Trophoblast cell (in vitro differentiated cells and primary cell): ENCODE data around the gene METTL5.
"Not testable (repeated sequence)": the region's sequence is repeated elsewhere in the genome, so short reads cannot be mapped to it uniquely, and the experiment has no call there.

Experiments used
- DNase-seq, 2 donors: peaks; one replicate each; pipeline ENCODE4 v3.0.0-alpha.2; 2016
- H2AFZ ChIP-seq: 2 replicates; pipeline ENCODE4 v1.6.1; 2013; ENCODE audit warnings: low read length, moderate library complexity, mild to moderate bottlenecking; ENCODE audit not compliant: insufficient read depth, poor library complexity
- H2AK5ac ChIP-seq: 2 replicates; pipeline ENCODE4 v1.6.1; 2013; ENCODE audit warnings: mild to moderate bottlenecking, low read length
- H2BK120ac ChIP-seq: 2 replicates; pipeline ENCODE4 v1.6.1; 2013; ENCODE audit warnings: low read length, mild to moderate bottlenecking, moderate library complexity; ENCODE audit not compliant: insufficient read depth, poor library complexity
- H2BK12ac ChIP-seq: 2 replicates; pipeline ENCODE4 v1.6.1; 2013; ENCODE audit warnings: mild to moderate bottlenecking, low read length, moderate library complexity
- H2BK5ac ChIP-seq: 2 replicates; pipeline ENCODE4 v1.6.1; 2013; ENCODE audit warnings: low read length, low read depth, moderate library complexity, mild to moderate bottlenecking; ENCODE audit not compliant: poor library complexity
- H3K14ac ChIP-seq: 2 replicates; pipeline ENCODE4 v1.6.1; 2013; ENCODE audit warnings: mild to moderate bottlenecking, low read length
- H3K18ac ChIP-seq: 2 replicates; pipeline ENCODE4 v1.6.1; 2013; ENCODE audit warnings: mild to moderate bottlenecking, low read length
- H3K23ac ChIP-seq: 2 replicates; pipeline ENCODE4 v1.6.1; 2013; ENCODE audit warnings: low read length
- H3K27ac ChIP-seq: 2 replicates; pipeline ENCODE4 v1.5.1; 2013; ENCODE audit warnings: low read depth, mild to moderate bottlenecking, inconsistent platforms, low read length, moderate library complexity
- H3K27me3 ChIP-seq: 2 replicates; pipeline ENCODE4 v1.6.1; 2013; ENCODE audit warnings: inconsistent platforms, mild to moderate bottlenecking, low read length, moderate library complexity; ENCODE audit not compliant: insufficient read depth
- H3K36me3 ChIP-seq, 2 experiments: 1 replicate in 1 of 2; 2 replicates in 1 of 2; pipeline ENCODE4 v1.6.1; 2013; ENCODE audit warnings: low read length in 2 of 2, mild to moderate bottlenecking in 2 of 2, moderate library complexity in 1 of 2; ENCODE audit not compliant: insufficient read depth in 2 of 2, control insufficient read depth in 1 of 2
- H3K4ac ChIP-seq: 2 replicates; pipeline ENCODE4 v1.6.1; 2013; ENCODE audit warnings: low read depth, mild to moderate bottlenecking, low read length, moderate library complexity
- H3K4me1 ChIP-seq, 2 experiments: 1 replicate in 1 of 2; 2 replicates in 1 of 2; pipeline ENCODE4 v1.6.1; 2013; ENCODE audit warnings: low read length in 2 of 2, mild to moderate bottlenecking in 2 of 2, moderate library complexity in 1 of 2; ENCODE audit not compliant: insufficient read depth in 2 of 2, control insufficient read depth in 1 of 2
- H3K4me2 ChIP-seq: 2 replicates; pipeline ENCODE4 v1.6.1; 2013; ENCODE audit warnings: inconsistent platforms, mild to moderate bottlenecking, low read length, moderate library complexity
- H3K4me3 ChIP-seq: 2 replicates; pipeline ENCODE4 v1.5.1; 2013; ENCODE audit warnings: mild to moderate bottlenecking, low read depth, low read length, inconsistent platforms
- H3K79me1 ChIP-seq: one replicate; pipeline ENCODE4 v1.6.1; 2013; ENCODE audit warnings: low read length
- H3K79me2 ChIP-seq: 2 replicates; pipeline ENCODE4 v1.6.1; 2013; ENCODE audit warnings: low read length, mild to moderate bottlenecking; ENCODE audit not compliant: control insufficient read depth, insufficient read depth, poor library complexity
- H3K9ac ChIP-seq: 2 replicates; pipeline ENCODE4 v1.6.1; 2013; ENCODE audit warnings: mild to moderate bottlenecking, low read length
- H3K9me3 ChIP-seq: 2 replicates; pipeline ENCODE4 v1.6.1; 2013; ENCODE audit warnings: low read depth, mild to moderate bottlenecking, control low read depth, inconsistent platforms, low read length; ENCODE audit not compliant: insufficient read depth
- H4K12ac ChIP-seq: 2 replicates; pipeline ENCODE4 v1.6.1; 2013; ENCODE audit warnings: low read depth, mild to moderate bottlenecking, low read length, moderate library complexity
- H4K8ac ChIP-seq: 2 replicates; pipeline ENCODE4 v1.6.1; 2013; ENCODE audit warnings: low read depth, mild to moderate bottlenecking, low read length, moderate library complexity
- H4K91ac ChIP-seq: one replicate; pipeline ENCODE4 v1.6.1; 2013; ENCODE audit warnings: low read depth, mild to moderate bottlenecking, low read length, moderate library complexity
- WGBS: extraction: QIAGEN DNeasy Blood & Tissue Kit; methylation state at CpG from one replicate; pipeline ENCODE4 v1.1.7; 2013; ENCODE audit warnings: missing lambda C conversion rate; ENCODE audit not compliant: insufficient read length, insufficient coverage; ENCODE audit errors: extremely low coverage; 5-methylcytosine and 5-hydroxymethylcytosine counted together

Gene METTL5

DNA sequence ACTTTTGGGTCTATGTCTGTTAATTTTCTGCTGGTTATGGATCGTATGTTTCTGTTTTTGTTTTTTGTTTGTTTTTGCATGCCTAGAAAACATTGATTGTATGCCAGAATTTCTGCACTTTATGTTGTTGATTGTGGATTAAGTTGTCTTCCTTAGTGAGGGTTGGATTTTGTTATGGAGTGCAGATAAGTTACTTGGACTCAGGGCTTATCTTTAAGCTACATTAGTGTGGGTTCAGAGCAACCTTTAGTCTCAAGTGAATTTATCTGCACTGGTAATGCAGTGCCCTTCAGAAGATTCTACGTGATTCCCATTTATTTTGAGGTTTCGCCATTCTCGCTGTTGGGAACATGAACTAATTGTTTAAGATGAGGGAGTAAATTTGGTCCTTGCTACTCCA, 35.4 kb upstream of the METTL5 start:
- no peak overlapping the region for H4K8ac ChIP-seq
- H3K27me3 ChIP-seq: no peaks in the 10 kb centered on the region
- no peak overlapping the region for H3K4me3 ChIP-seq
- H3K79me2 ChIP-seq: no peaks in the 10 kb centered on the region
- no peak overlapping the region for H3K9ac ChIP-seq
- H3K4ac ChIP-seq: no peak overlapping the region
- H3K9me3 ChIP-seq: no peaks in the 10 kb centered on the region
- no peak overlapping the region for H3K4me2 ChIP-seq
- no peak overlapping the region for H2AK5ac ChIP-seq
- H2BK12ac ChIP-seq: no peak overlapping the region
- no peaks in the 10 kb centered on the region for H3K4me1 ChIP-seq
- no peak overlapping the region for H4K12ac ChIP-seq
- no peak overlapping the region for H3K23ac ChIP-seq
- no peak overlapping the region for H3K18ac ChIP-seq
- H3K27ac ChIP-seq: no peak overlapping the region
- no peak overlapping the region for H2BK5ac ChIP-seq
- no peak overlapping the region for H2BK120ac ChIP-seq
- DNase-seq: no peak
- H4K91ac ChIP-seq: no peak overlapping the region
- peaks cover 1% of the 10 kb centered on the region in 2 experiments for H3K36me3 ChIP-seq
- H2AFZ ChIP-seq: no peak overlapping the region
- no CpG with 5 or more reads among the region's 4 CpGs for WGBS
- H3K14ac ChIP-seq: no peak overlapping the region
- no peaks in the 10 kb centered on the region for H3K79me1 ChIP-seq

DNA sequence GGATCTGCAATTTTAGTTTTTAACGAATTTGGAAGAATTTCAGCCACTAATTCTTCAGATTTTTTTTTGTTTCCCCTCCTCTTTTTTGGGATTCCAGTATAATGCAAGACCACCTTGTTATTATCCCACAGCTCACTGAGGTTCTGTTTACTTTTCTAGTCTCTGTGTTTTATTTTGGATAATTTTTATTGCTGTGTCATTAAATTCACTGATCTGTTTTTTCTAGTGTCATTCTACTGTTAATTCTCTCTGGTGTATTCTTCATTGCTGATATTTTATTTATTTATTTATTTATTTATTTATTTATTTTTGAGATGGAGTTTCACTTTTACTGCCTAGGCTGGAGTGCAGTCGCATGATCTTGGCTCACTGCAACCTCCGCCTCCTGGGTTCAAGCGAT, 34.7 kb upstream of the METTL5 start:
- no peak overlapping the region for H2AK5ac ChIP-seq
- H3K4me1 ChIP-seq: no peaks in the 10 kb centered on the region
- no peak overlapping the region for H2BK5ac ChIP-seq
- H4K8ac ChIP-seq: no peak overlapping the region
- no CpG with 5 or more reads among the region's 4 CpGs for WGBS
- no peak overlapping the region for H2AFZ ChIP-seq
- no peaks in the 10 kb centered on the region for H3K79me1 ChIP-seq
- no peaks in the 10 kb centered on the region for H3K79me2 ChIP-seq
- H4K12ac ChIP-seq: no peak overlapping the region
- H3K27ac ChIP-seq: no peak overlapping the region
- H4K91ac ChIP-seq: no peak overlapping the region
- no peaks in the 10 kb centered on the region for H3K9me3 ChIP-seq
- H3K36me3 ChIP-seq: peaks cover 1% of the 10 kb centered on the region in 2 experiments
- no peak overlapping the region for H3K9ac ChIP-seq
- no peak overlapping the region for H3K4ac ChIP-seq
- no peak overlapping the region for H3K4me2 ChIP-seq
- no peak overlapping the region for H3K14ac ChIP-seq
- H2BK12ac ChIP-seq: no peak overlapping the region
- H3K27me3 ChIP-seq: no peaks in the 10 kb centered on the region
- no peak overlapping the region for H2BK120ac ChIP-seq
- no peak overlapping the region for H3K18ac ChIP-seq
- H3K4me3 ChIP-seq: no peak overlapping the region
- H3K23ac ChIP-seq: no peak overlapping the region
- DNase-seq: no peak

GRCh38 chr2:169855281-169856258, 30.9 kb upstream of the METTL5 start:
- not testable (repeated sequence) for H3K27ac ChIP-seq, H2BK12ac ChIP-seq, H3K9me3 ChIP-seq, H4K91ac ChIP-seq, H2BK5ac ChIP-seq, H3K79me1 ChIP-seq, H3K4me3 ChIP-seq, H3K36me3 ChIP-seq, H4K8ac ChIP-seq, H3K9ac ChIP-seq, H2BK120ac ChIP-seq, H3K4me2 ChIP-seq, H3K27me3 ChIP-seq, DNase-seq, H4K12ac ChIP-seq, H3K79me2 ChIP-seq, H3K23ac ChIP-seq, H2AK5ac ChIP-seq, H3K14ac ChIP-seq, H2AFZ ChIP-seq, H3K18ac ChIP-seq, H3K4me1 ChIP-seq, H3K4ac ChIP-seq
- WGBS: no CpG with 5 or more reads among the region's 42 CpGs

- DNase-seq: no peak
- Histone ChIP-seq H3K14ac (no peak overlapping the region), H2BK5ac (no peak overlapping the region), H3K4me1 (no peaks in the 10 kb centered on the region), H3K18ac (no peak overlapping the region), H4K12ac (no peak overlapping the region), H3K4me2 (no peak overlapping the region), H3K27ac (no peak overlapping the region), H2BK12ac (no peak overlapping the region), H2AFZ (no peak overlapping the region), H3K9ac (no peak overlapping the region), H2BK120ac (no peak overlapping the region), H3K23ac (no peak overlapping the region), H3K36me3 (peaks cover 0 to 1% of the 10 kb centered on the region in 2 experiments), H4K91ac (no peak overlapping the region), H3K4me3 (no peak overlapping the region), H3K79me2 (no peaks in the 10 kb centered on the region), H3K4ac (no peak overlapping the region), H3K27me3 (no peaks in the 10 kb centered on the region), H3K79me1 (no peaks in the 10 kb centered on the region), H3K9me3 (no peaks in the 10 kb centered on the region), H4K8ac (no peak overlapping the region), H2AK5ac (no peak overlapping the region)
- no CpG with 5 or more reads among the region's 4 CpGs for WGBS
These were observed 28.4 kb upstream of the METTL5 start for GRCh38 chr2:169853041-169853668.
